Activated CD8-positive, alpha-beta T cell treated with anti-CD3 and anti-CD28 coated beads for 36 hours (primary cell): ENCODE measurements around the gene TYMP. TPM values are rescaled to one million over a fixed set of nuclear protein-coding genes. Genes with fewer than 3 reads are reported as not detected.
A peak's percentile ranks its signal among the peaks of the same experiment; 100 is the strongest.

Experiments used
- ATAC-seq: fragments of 200-7000 bp; cut with Tn5 transposase; one replicate; pipeline ENCODE4 v1.10.0; 2021; ENCODE audit warnings: mild to moderate bottlenecking, moderate library complexity
- CTCF ChIA-PET: fragments of 350-600 bp; sonication (Branson Sonifier 250); formaldehyde crosslinking; loops from one replicate; lab custom pipeline; 2021; ENCODE audit warnings: antibody characterized with exemption; lab: Charles Lee
- POLR2A ChIA-PET: fragments of 350-600 bp; sonication (Branson Sonifier 250); formaldehyde crosslinking; loops from one replicate; lab custom pipeline; 2021; ENCODE audit warnings: antibody characterized with exemption; lab: Charles Lee
- DNase-seq: peaks from one replicate; pipeline ENCODE4 v3.0.0-alpha.2; 2020
- H3K27ac Mint-ChIP-seq: one replicate; pipeline ENCODE4 v1.8.0; 2021; ENCODE audit warnings: mild to moderate bottlenecking, mixed read lengths
- H3K27me3 Mint-ChIP-seq: one replicate; pipeline ENCODE4 v1.8.0; 2021; ENCODE audit warnings: mixed read lengths
- H3K36me3 Mint-ChIP-seq: one replicate; pipeline ENCODE4 v1.8.0; 2021; ENCODE audit warnings: low read depth, mixed read lengths
- H3K4me1 Mint-ChIP-seq: one replicate; pipeline ENCODE4 v1.8.0; 2021; ENCODE audit warnings: low read depth, mixed read lengths
- H3K4me3 Mint-ChIP-seq: one replicate; pipeline ENCODE4 v1.8.0; 2021; ENCODE audit warnings: mild to moderate bottlenecking, moderate library complexity, mixed read lengths
- H3K9me3 Mint-ChIP-seq: one replicate; pipeline ENCODE4 v1.8.0; 2021; ENCODE audit warnings: mixed read lengths
- CTCF ChIP-seq: fragments of 200-600 bp; IDR thresholded peaks from one replicate; pipeline ENCODE4 v1.8.0; 2022; ENCODE audit warnings: antibody characterized with exemption, mild to moderate bottlenecking
- intact Hi-C: fragments of 100-400 bp; cut with micrococcal nuclease; formaldehyde crosslinking; loops from one replicate; pipeline ENCODE4 v1.10.0; 2022
- total RNA-seq, 2 experiments: library from RNA; stranded (reverse); gene quantifications; one replicate each; pipeline ENCODE4 v1.2.3, GENCODE V29; 2021

The TYMP gene
- total RNA-seq, 2 experiments from 2014 or later, result 24.2 to 24.7 TPM

GRCh38 chr22:50508897-50509296, 20.9 kb downstream of the TYMP start:
- Mint-ChIP-seq H3K36me3 (peaks cover 17% of the 10 kb centered on the region), H3K27ac (peak overlapping the region; percentile 90), H3K27me3 (no peaks in the 10 kb centered on the region), H3K4me3 (peak overlapping the region; percentile 87), H3K4me1 (peaks cover 22% of the 10 kb centered on the region), H3K9me3 (no peaks in the 10 kb centered on the region)
- CTCF ChIA-PET, result interaction anchor here (0.9 to 9.9 kb wide), 7 partner anchors 9 to 256 kb away, joined by 3 to 80 read pairs (median 6); partner anchors contain the start of genes SCO2 and SYCE3
- POLR2A ChIA-PET, result interaction anchor here (0.7 to 8.0 kb wide), 13 partner anchors 8 to 193 kb away, joined by 3 to 111 read pairs (median 5); partner anchors contain the start of gene SCO2
- TF ChIP-seq CTCF, result no peak
- DNase-seq (no peak), ATAC-seq (no peak)
- intact Hi-C loops, result no loop called here

- Mint-ChIP-seq H3K9me3 (no peaks in the 10 kb centered on the region), H3K36me3 (peaks cover 17% of the 10 kb centered on the region), H3K4me3 (peak within 1 kb of the TSS; percentile 98), H3K27ac (peak within 1 kb of the TSS; percentile 97), H3K4me1 (peaks cover 22% of the 10 kb centered on the region), H3K27me3 (no peaks in the 10 kb centered on the region)
- ATAC-seq, result peak; percentile 36
- peak; percentile 98 for DNase-seq
- intact Hi-C loops, result no loop called here
- ChIA-PET CTCF (interaction anchor here (0.6 to 9.9 kb wide), 11 partner anchors 9 to 112 kb away, joined by 3 to 80 read pairs (median 5); partner anchors contain the start of genes SCO2, SYCE3 and TYMP), POLR2A (interaction anchor here (0.6 to 8.0 kb wide), 20 partner anchors 9 to 265 kb away, joined by 3 to 111 read pairs (median 4); partner anchors contain the start of genes CPT1B and SCO2)
- no peak for TF ChIP-seq CTCF
These were observed 21.6 kb downstream of the TYMP start, which contains the start of gene NCAPH2 for GRCh38 chr22:50507991-50508884. NCAPH2 (plus strand) TSS chr22:50508224; CDS start chr22:50508338, 114 bp downstream.

- Mint-ChIP-seq H3K27ac (peak within 1 kb of the TSS; percentile 97), H3K4me3 (peak within 1 kb of the TSS; percentile 98), H3K27me3 (no peaks in the 10 kb centered on the region), H3K4me1 (peaks cover 18% of the 10 kb centered on the region), H3K36me3 (peaks cover 17% of the 10 kb centered on the region), H3K9me3 (no peaks in the 10 kb centered on the region)
- intact Hi-C loops, result no loop called here
- ChIA-PET POLR2A (interaction anchor here (0.6 to 8.0 kb wide), 13 partner anchors 12 to 264 kb away, joined by 3 to 111 read pairs (median 6); partner anchors contain the start of genes CPT1B and SCO2), CTCF (interaction anchor here (0.6 to 9.9 kb wide), 9 partner anchors 9 to 114 kb away, joined by 3 to 80 read pairs (median 5); partner anchors contain the start of genes SCO2, SYCE3 and TYMP)
- DNase-seq (peak; percentile 93), ATAC-seq (peak; percentile 83)
- no peak for TF ChIP-seq CTCF
These were observed 22.3 kb downstream of the TYMP start, which contains the start of gene LMF2 for GRCh38 chr22:50507421-50507990. LMF2 (minus strand) TSS chr22:50507702; CDS start chr22:50507675, 27 bp downstream.

- Mint-ChIP-seq H3K27ac (peak overlapping the region; percentile 88), H3K27me3 (no peaks in the 10 kb centered on the region), H3K4me3 (peak overlapping the region; percentile 98), H3K4me1 (peaks cover 12% of the 10 kb centered on the region), H3K36me3 (peaks cover 14% of the 10 kb centered on the region), H3K9me3 (no peaks in the 10 kb centered on the region)
- intact Hi-C loops, result no loop called here
- DNase-seq, result no peak
- ChIA-PET CTCF (interaction anchor here (0.9 to 9.9 kb wide), 5 partner anchors 8 to 114 kb away, joined by 5 to 80 read pairs (median 10); partner anchors contain the start of gene SCO2), POLR2A (interaction anchor here (1.1 to 8.0 kb wide), 5 partner anchors 17 to 72 kb away, joined by 4 to 111 read pairs (median 7); partner anchors contain the start of genes CPT1B and SCO2)
- no peak for ATAC-seq
- TF ChIP-seq CTCF, result no peak
These were observed 23.0 kb downstream of the TYMP start for GRCh38 chr22:50506611-50507420.
